ENCODE results near the gene SPTAN1.

- TF ChIP-seq CTCF (IDR thresholded peaks at IDR 0.05) (no peak), REST (IDR thresholded peaks at IDR 0.05; ENCODE audit: insufficient read depth in 1 of 2, low read depth in 2 of 2, low read length in 1 of 2) (no peak), POLR2AphosphoS5 (IDR thresholded peaks at IDR 0.05; ENCODE audit: low read depth, low read length) (no peak), SIN3A (IDR thresholded peaks at IDR 0.05; ENCODE audit: borderline replicate concordance, insufficient read depth, low read depth, low read length) (no peak; the same call in 1 of the 2 replicates)
Observed at GRCh38 chr9:128552744-128553440, 505 bp downstream of the SPTAN1 start.
